ENCODE data around the gene F10. TPM values are rescaled to one million over a fixed set of nuclear protein-coding genes. Genes with fewer than 3 reads are reported as not detected.

Gene F10
- not detected in 2 replicates for total RNA-seq (2021)
- percentile 1 among the genes with signal in this experiment for Bru-seq, nascent RNA
- percentile 9 among the genes with signal in this experiment for BruChase-seq, experiment 1, labeled RNA remaining after a 2-hour chase
- percentile 7 among the genes with signal in this experiment for BruChase-seq, experiment 2, labeled RNA remaining after a 6-hour chase
- long read RNA-seq, partial matches to known transcripts, result 0 of 1 reads
- long read RNA-seq, other reads (novel, unspliced or antisense), result 1 of 1 reads

- Histone ChIP-seq H3K79me2 (ENCODE audit: low read depth) (no peaks in the 10 kb centered on the region), H3K4me1 (replicated peaks; ENCODE audit: insufficient read depth) (no peaks in the 10 kb centered on the region), H4K20me1 (ENCODE audit: insufficient read depth) (no peaks in the 10 kb centered on the region), H2AFZ (no peak within 1 kb of the TSS), H3K9me3 (ENCODE audit: insufficient read depth, low read depth) (no peaks in the 10 kb centered on the region), H3K27me3 (ENCODE audit: insufficient read depth, low read depth) (peaks cover 90% of the 10 kb centered on the region), H3F3A (ENCODE audit: insufficient read depth, low read depth) (no peaks in the 10 kb centered on the region), H3K27ac (no peak within 1 kb of the TSS), H3K4me3 (no peak within 1 kb of the TSS), H3K36me3 (ENCODE audit: low read depth) (no peaks in the 10 kb centered on the region), H3K4me2 (no peak within 1 kb of the TSS), H3K9me2 (ENCODE audit: insufficient read depth) (no peaks in the 10 kb centered on the region)
- POLR2A ChIA-PET (ENCODE audit: unreplicated experiment), result interaction anchor here (0.5 kb wide), 1 partner anchor 86 kb away, joined by 6 read pairs; no protein-coding TSS in a partner anchor
- no peak for TF ChIP-seq EZH2 (IDR thresholded peaks at IDR 0.05; ENCODE audit: low read depth)
- TF ChIP-seq CTCF (conservative IDR thresholded peaks at IDR 0.05), result no peak
- CTCF ChIA-PET, result no interaction called here
- BruUV-seq (replicated peaks), result no TSS peak
- intact Hi-C loops (cut with micrococcal nuclease; ENCODE audit: unreplicated experiment), result no loop called here
- no peak for DNase-seq
Observed at GRCh38 chr13:113122550-113123225, at the start of gene F10. F10 (plus strand) TSS chr13:113122799; CDS start chr13:113122856, 57 bp downstream.

- intact Hi-C loops (cut with micrococcal nuclease; ENCODE audit: unreplicated experiment), result no loop called here
- BruUV-seq (replicated peaks), result no TSS peak
- Histone ChIP-seq H3K4me2 (no peak overlapping the region), H3K27me3 (ENCODE audit: insufficient read depth, low read depth) (no peaks in the 10 kb centered on the region), H3K9me3 (ENCODE audit: insufficient read depth, low read depth) (no peaks in the 10 kb centered on the region), H3K27ac (no peak overlapping the region), H4K20me1 (ENCODE audit: insufficient read depth) (no peaks in the 10 kb centered on the region), H3K4me3 (no peak overlapping the region), H2AFZ (no peak overlapping the region), H3K9me2 (ENCODE audit: insufficient read depth) (no peaks in the 10 kb centered on the region), H3K4me1 (replicated peaks; ENCODE audit: insufficient read depth) (no peaks in the 10 kb centered on the region), H3F3A (ENCODE audit: insufficient read depth, low read depth) (no peaks in the 10 kb centered on the region), H3K36me3 (ENCODE audit: low read depth) (no peaks in the 10 kb centered on the region), H3K79me2 (ENCODE audit: low read depth) (no peaks in the 10 kb centered on the region)
- no peak for DNase-seq
- CTCF ChIA-PET, result no interaction called here
- TF ChIP-seq CTCF (conservative IDR thresholded peaks at IDR 0.05) (no peak), EZH2 (IDR thresholded peaks at IDR 0.05; ENCODE audit: low read depth) (no peak)
- POLR2A ChIA-PET (ENCODE audit: unreplicated experiment), result no interaction called here
Observed at GRCh38 chr13:113073942-113074341, 48.7 kb upstream of the F10 start.

- TF ChIP-seq CTCF (conservative IDR thresholded peaks at IDR 0.05) (no peak), EZH2 (IDR thresholded peaks at IDR 0.05; ENCODE audit: low read depth) (no peak)
- Histone ChIP-seq H3K9me2 (ENCODE audit: insufficient read depth) (no peaks in the 10 kb centered on the region), H3K4me1 (replicated peaks; ENCODE audit: insufficient read depth) (no peaks in the 10 kb centered on the region), H4K20me1 (ENCODE audit: insufficient read depth) (no peaks in the 10 kb centered on the region), H2AFZ (no peak overlapping the region), H3K27me3 (ENCODE audit: insufficient read depth, low read depth) (no peaks in the 10 kb centered on the region), H3K36me3 (ENCODE audit: low read depth) (no peaks in the 10 kb centered on the region), H3K9me3 (ENCODE audit: insufficient read depth, low read depth) (no peaks in the 10 kb centered on the region), H3K4me2 (no peak overlapping the region), H3K27ac (no peak overlapping the region), H3F3A (ENCODE audit: insufficient read depth, low read depth) (no peaks in the 10 kb centered on the region), H3K79me2 (ENCODE audit: low read depth) (no peaks in the 10 kb centered on the region), H3K4me3 (no peak overlapping the region)
- ChIA-PET CTCF (interaction anchor here (0.7 kb wide), 1 partner anchor 168 kb away, joined by 7 read pairs; no protein-coding TSS in a partner anchor), POLR2A (ENCODE audit: unreplicated experiment) (no interaction called here)
- intact Hi-C loops (cut with micrococcal nuclease; ENCODE audit: unreplicated experiment), result no loop called here
- no TSS peak for BruUV-seq (replicated peaks)
- no peak for DNase-seq
Observed at GRCh38 chr13:113074401-113074800, 48.2 kb upstream of the F10 start.

Measured in PC-9 (cell line).